ENCODE data around the gene MFSD12.
"Not testable (repeated sequence)": the region's sequence is repeated elsewhere in the genome, so short reads cannot be mapped to it uniquely, and the experiment has no call there.

Gene MFSD12

GRCh38 chr19:3595521-3596061 is 38.2 kb upstream of the MFSD12 start:
- Histone ChIP-seq H3K9me3 (ENCODE audit: low read length) (no peaks in the 10 kb centered on the region), H3K27ac (ENCODE audit: low read depth, low read length) (no peak overlapping the region), H3K27me3 (ENCODE audit: control insufficient read depth in 1 of 2, insufficient read depth in 2 of 2, low read length in 2 of 2) (no peaks in the 10 kb centered on the region), H3K9ac (ENCODE audit: low read length) (no peak overlapping the region), H3K4me3 (ENCODE audit: low read depth in 1 of 2, low read length in 2 of 2) (no peak overlapping the region), H3K36me3 (ENCODE audit: insufficient read depth, low read length) (no peaks in the 10 kb centered on the region), H3K4me1 (ENCODE audit: insufficient read depth, low read length) (no peaks in the 10 kb centered on the region)

GRCh38 chr19:3593156-3593555 is 35.8 kb upstream of the MFSD12 start:
- Histone ChIP-seq H3K27ac (ENCODE audit: low read depth, low read length) (no peak overlapping the region), H3K27me3 (ENCODE audit: control insufficient read depth in 1 of 2, insufficient read depth in 2 of 2, low read length in 2 of 2) (no peaks in the 10 kb centered on the region)

GRCh38 chr19:3591876-3592613 is 34.7 kb upstream of the MFSD12 start:
- Histone ChIP-seq H3K27ac (ENCODE audit: low read depth, low read length) (no peak overlapping the region), H3K36me3 (ENCODE audit: insufficient read depth, low read length) (no peaks in the 10 kb centered on the region), H3K9me3 (ENCODE audit: low read length) (no peaks in the 10 kb centered on the region)

More at GRCh38 chr19:3593156-3593555, 35.8 kb upstream of the MFSD12 start:
- H3K9me3 ChIP-seq (ENCODE audit: low read length) = no peaks in the 10 kb centered on the region
- H3K4me1 ChIP-seq (ENCODE audit: insufficient read depth, low read length) = no peaks in the 10 kb centered on the region
- H3K9ac ChIP-seq (ENCODE audit: low read length) = no peak overlapping the region
- H3K4me3 ChIP-seq (ENCODE audit: low read depth in 1 of 2, low read length in 2 of 2) = no peak overlapping the region
- H3K36me3 ChIP-seq (ENCODE audit: insufficient read depth, low read length) = no peaks in the 10 kb centered on the region

GRCh38 chr19:3590991-3591659 is 33.7 kb upstream of the MFSD12 start:
- Histone ChIP-seq H3K4me1 (ENCODE audit: insufficient read depth, low read length) (peaks cover 8% of the 10 kb centered on the region), H3K9me3 (ENCODE audit: low read length) (no peaks in the 10 kb centered on the region), H3K36me3 (ENCODE audit: insufficient read depth, low read length) (no peaks in the 10 kb centered on the region), H3K27me3 (ENCODE audit: control insufficient read depth in 1 of 2, insufficient read depth in 2 of 2, low read length in 2 of 2) (peaks cover 0 to 6% of the 10 kb centered on the region in 2 donors), H3K4me3 (ENCODE audit: low read depth in 1 of 2, low read length in 2 of 2) (no peak overlapping the region), H3K9ac (ENCODE audit: low read length) (no peak overlapping the region), H3K27ac (ENCODE audit: low read depth, low read length) (no peak overlapping the region)

More at GRCh38 chr19:3591876-3592613, 34.7 kb upstream of the MFSD12 start:
- Histone ChIP-seq H3K27me3 (ENCODE audit: control insufficient read depth in 1 of 2, insufficient read depth in 2 of 2, low read length in 2 of 2) (no peaks in the 10 kb centered on the region), H3K4me3 (ENCODE audit: low read depth in 1 of 2, low read length in 2 of 2) (no peak overlapping the region), H3K9ac (ENCODE audit: low read length) (no peak overlapping the region), H3K4me1 (ENCODE audit: insufficient read depth, low read length) (peaks cover 2% of the 10 kb centered on the region)

- Histone ChIP-seq H3K9me3 (ENCODE audit: low read length) (no peaks in the 10 kb centered on the region), H3K9ac (ENCODE audit: low read length) (no peak overlapping the region), H3K4me3 (ENCODE audit: low read depth in 1 of 2, low read length in 2 of 2) (no peak overlapping the region)
Measured at GRCh38 chr19:3589949-3590348, 32.6 kb upstream of the MFSD12 start.

GRCh38 chr19:3589439-3589838 is 32.1 kb upstream of the MFSD12 start:
- Histone ChIP-seq H3K36me3 (ENCODE audit: insufficient read depth, low read length) (no peaks in the 10 kb centered on the region), H3K9me3 (ENCODE audit: low read length) (no peaks in the 10 kb centered on the region), H3K27ac (ENCODE audit: low read depth, low read length) (no peak overlapping the region), H3K4me3 (ENCODE audit: low read depth in 1 of 2, low read length in 2 of 2) (no peak overlapping the region), H3K9ac (ENCODE audit: low read length) (no peak overlapping the region), H3K4me1 (ENCODE audit: insufficient read depth, low read length) (peaks cover 12% of the 10 kb centered on the region), H3K27me3 (ENCODE audit: control insufficient read depth in 1 of 2, insufficient read depth in 2 of 2, low read length in 2 of 2) (peaks cover 0 to 17% of the 10 kb centered on the region in 2 donors)

More at GRCh38 chr19:3589949-3590348, 32.6 kb upstream of the MFSD12 start:
- Histone ChIP-seq H3K36me3 (ENCODE audit: insufficient read depth, low read length) (no peaks in the 10 kb centered on the region), H3K27me3 (ENCODE audit: control insufficient read depth in 1 of 2, insufficient read depth in 2 of 2, low read length in 2 of 2) (peaks cover 0 to 16% of the 10 kb centered on the region in 2 donors), H3K27ac (ENCODE audit: low read depth, low read length) (no peak overlapping the region), H3K4me1 (ENCODE audit: insufficient read depth, low read length) (peaks cover 12% of the 10 kb centered on the region)

GRCh38 chr19:3586707-3587346 is 29.4 kb upstream of the MFSD12 start:
- Histone ChIP-seq H3K27ac (ENCODE audit: low read depth, low read length) (no peak overlapping the region), H3K4me3 (ENCODE audit: low read depth in 1 of 2, low read length in 2 of 2) (no peak overlapping the region), H3K27me3 (ENCODE audit: control insufficient read depth in 1 of 2, insufficient read depth in 2 of 2, low read length in 2 of 2) (peaks cover 0 to 17% of the 10 kb centered on the region in 2 donors)

GRCh38 chr19:3586127-3586626 is 28.8 kb upstream of the MFSD12 start:
- Histone ChIP-seq H3K36me3 (ENCODE audit: insufficient read depth, low read length) (no peaks in the 10 kb centered on the region), H3K4me3 (ENCODE audit: low read depth in 1 of 2, low read length in 2 of 2) (no peak overlapping the region), H3K27me3 (ENCODE audit: control insufficient read depth in 1 of 2, insufficient read depth in 2 of 2, low read length in 2 of 2) (peaks cover 0 to 17% of the 10 kb centered on the region in 2 donors), H3K9me3 (ENCODE audit: low read length) (no peaks in the 10 kb centered on the region), H3K9ac (ENCODE audit: low read length) (no peak overlapping the region), H3K27ac (ENCODE audit: low read depth, low read length) (no peak overlapping the region), H3K4me1 (ENCODE audit: insufficient read depth, low read length) (peaks cover 12% of the 10 kb centered on the region)

More at GRCh38 chr19:3586707-3587346, 29.4 kb upstream of the MFSD12 start:
- no peaks in the 10 kb centered on the region for H3K9me3 ChIP-seq (ENCODE audit: low read length)
- no peak overlapping the region for H3K9ac ChIP-seq (ENCODE audit: low read length)
- no peaks in the 10 kb centered on the region for H3K36me3 ChIP-seq (ENCODE audit: insufficient read depth, low read length)
- H3K4me1 ChIP-seq (ENCODE audit: insufficient read depth, low read length) = peaks cover 12% of the 10 kb centered on the region

GRCh38 chr19:3585301-3586126 is 28.1 kb upstream of the MFSD12 start, which contains the start of gene GIPC3:
Gene GIPC3 (plus strand): TSS chr19:3585478. CDS start chr19:3585598, 120 bp downstream.
- Histone ChIP-seq H3K4me3 (ENCODE audit: low read depth in 1 of 2, low read length in 2 of 2) (no peak within 1 kb of the TSS), H3K4me1 (ENCODE audit: insufficient read depth, low read length) (peaks cover 12% of the 10 kb centered on the region), H3K27ac (ENCODE audit: low read depth, low read length) (no peak within 1 kb of the TSS), H3K9me3 (ENCODE audit: low read length) (no peaks in the 10 kb centered on the region), H3K27me3 (ENCODE audit: control insufficient read depth in 1 of 2, insufficient read depth in 2 of 2, low read length in 2 of 2) (peaks cover 0 to 17% of the 10 kb centered on the region in 2 donors), H3K36me3 (ENCODE audit: insufficient read depth, low read length) (no peaks in the 10 kb centered on the region), H3K9ac (ENCODE audit: low read length) (no peak within 1 kb of the TSS)

GRCh38 chr19:3584036-3584802 is 26.8 kb upstream of the MFSD12 start:
- H3K4me3 ChIP-seq (ENCODE audit: low read depth in 1 of 2, low read length in 2 of 2); H3K9me3 ChIP-seq (ENCODE audit: low read length); H3K9ac ChIP-seq (ENCODE audit: low read length); H3K27ac ChIP-seq (ENCODE audit: low read depth, low read length); H3K36me3 ChIP-seq (ENCODE audit: insufficient read depth, low read length): not testable (repeated sequence)
- H3K27me3 ChIP-seq (ENCODE audit: control insufficient read depth in 1 of 2, insufficient read depth in 2 of 2, low read length in 2 of 2) = peaks cover 0 to 17% of the 10 kb centered on the region in 2 donors
- H3K4me1 ChIP-seq (ENCODE audit: insufficient read depth, low read length) = peaks cover 12% of the 10 kb centered on the region
